Measurements from ENCODE around the gene RNF224.
A peak's percentile ranks its signal among the peaks of the same experiment; 100 is the strongest.
"Not testable (repeated sequence)": the region's sequence is repeated elsewhere in the genome, so short reads cannot be mapped to it uniquely, and the experiment has no call there.

RNF224 gene

DNA sequence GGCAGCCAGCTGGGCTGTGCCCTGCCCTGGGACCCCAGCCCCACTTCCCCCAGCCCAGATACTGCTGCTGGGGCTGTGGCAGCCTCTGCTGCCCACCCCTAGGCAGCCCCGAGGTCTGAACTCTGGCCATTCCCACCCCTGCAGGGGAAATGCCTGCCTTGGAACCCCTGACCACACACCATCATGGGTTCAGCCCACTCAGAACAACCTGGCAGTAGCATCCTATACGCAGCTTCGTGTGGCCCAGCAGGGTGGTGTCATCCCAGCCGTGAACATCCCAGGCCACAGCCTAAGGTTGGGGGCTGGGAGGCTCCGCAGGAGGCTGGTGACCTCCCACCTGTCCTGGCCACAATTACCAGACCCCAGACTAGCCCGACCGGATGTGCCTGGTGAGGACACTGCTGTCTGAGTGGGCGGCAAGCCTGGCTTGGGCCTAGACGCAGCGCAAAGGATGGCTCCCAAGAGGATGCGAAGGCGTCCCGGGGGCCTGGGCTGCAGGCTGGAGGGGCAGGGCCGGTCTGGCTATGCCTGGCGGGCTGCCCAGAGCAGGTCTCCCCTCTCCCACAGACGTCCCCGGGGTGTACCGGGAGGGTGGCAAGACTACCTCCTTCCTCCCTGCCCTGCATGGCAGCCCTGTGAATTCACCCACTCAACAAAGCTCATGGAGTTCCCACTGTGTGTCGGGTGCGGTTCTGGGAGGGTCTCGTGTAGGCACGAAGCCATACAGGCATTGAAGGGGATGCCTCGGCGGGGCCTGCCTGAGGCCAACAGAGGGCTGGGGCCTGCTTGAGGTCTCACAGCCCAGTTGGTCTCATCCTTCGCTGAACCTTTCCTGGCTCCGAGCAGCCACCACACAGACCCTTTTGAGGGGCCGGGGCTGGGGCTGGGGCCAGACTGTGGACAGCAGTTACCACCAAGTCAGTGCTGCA, 1.9 kb downstream of the RNF224 start:
- DNase-seq: no peak

GRCh38 chr9:137229903-137230704, 2.8 kb downstream of the RNF224 start:
- DNase-seq: no peak

DNA sequence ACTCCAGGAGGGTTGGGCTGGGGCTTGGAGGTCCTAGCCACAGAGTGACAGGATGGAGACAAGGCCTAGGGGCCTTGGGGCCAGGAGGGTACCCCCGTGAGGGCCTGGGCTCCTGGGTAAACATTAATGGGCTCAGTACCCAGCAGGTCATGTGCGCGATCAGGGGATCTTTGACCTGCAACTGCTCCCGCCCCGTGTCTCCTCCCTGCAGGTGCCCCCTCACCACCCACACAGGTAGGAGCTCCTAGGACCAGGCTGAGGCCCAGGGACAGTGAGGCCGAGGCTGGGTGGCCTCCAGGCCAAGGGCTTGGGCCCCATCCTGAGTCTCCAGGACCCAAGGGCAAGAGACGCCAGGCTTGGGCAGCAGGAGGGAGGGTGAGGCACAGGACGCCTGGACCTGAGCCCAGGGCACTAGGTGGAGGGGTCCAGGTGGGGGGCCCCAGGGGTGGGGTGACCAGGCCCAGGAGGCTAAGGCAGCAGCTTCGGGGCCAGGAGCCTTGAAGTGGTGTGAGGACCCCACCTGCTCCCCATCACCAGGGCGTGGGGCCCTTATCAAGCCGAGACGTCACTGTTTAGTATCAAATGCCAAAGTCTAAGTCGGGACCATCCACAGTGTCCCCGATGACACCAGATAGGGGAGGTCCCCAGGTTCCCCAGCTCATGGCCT, 3.5 kb downstream of the RNF224 start, which contains the start of gene SLC34A3:
SLC34A3 (plus strand) TSS at position 197 of the 667 bp plus-strand sequence. CDS start 802 bp downstream, outside the sequence.
- no peak for DNase-seq

DNA sequence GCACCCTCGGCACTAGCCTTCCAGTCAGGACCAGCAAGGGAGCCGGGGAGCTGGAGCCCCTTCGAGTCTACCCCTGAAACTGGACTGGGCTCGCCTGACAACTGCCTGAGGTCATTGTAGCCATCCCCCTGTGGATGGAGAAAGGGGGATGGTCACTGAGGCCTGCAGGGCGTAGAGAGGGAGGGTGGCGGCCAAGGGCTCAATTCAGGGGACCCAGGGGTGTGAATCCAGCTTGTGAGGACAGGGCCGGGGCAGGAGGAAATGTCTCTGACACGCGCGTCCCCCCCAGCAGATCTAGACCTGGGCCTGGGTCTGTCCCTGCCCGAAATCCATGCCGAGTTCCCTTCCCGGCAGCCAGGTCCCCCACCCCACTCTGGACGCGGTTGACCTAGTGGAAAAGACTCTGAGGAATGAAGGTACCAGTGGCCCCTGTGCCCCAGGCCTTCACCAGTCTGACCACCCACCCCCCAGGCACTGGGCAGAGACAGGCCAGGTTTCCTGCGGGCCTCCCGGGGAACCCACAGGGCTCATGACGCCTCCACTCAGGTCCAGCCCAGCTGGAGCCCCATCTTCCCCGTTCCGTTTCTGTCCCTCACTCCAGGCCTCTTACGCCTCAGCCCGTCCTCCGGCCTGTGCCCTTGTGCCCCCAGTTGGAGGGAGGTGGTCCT, 4.2 kb downstream of the RNF224 start:
- no peak for DNase-seq

- DNase-seq: no peak
Measured at GRCh38 chr9:137232101-137232500, 4.8 kb downstream of the RNF224 start.

- no peak for DNase-seq
Measured at GRCh38 chr9:137232510-137232909, 5.2 kb downstream of the RNF224 start.

GRCh38 chr9:137233143-137233980, 6.1 kb downstream of the RNF224 start:
- no peak for DNase-seq

GRCh38 chr9:137234055-137234697, 6.9 kb downstream of the RNF224 start:
- DNase-seq: no peak

DNA sequence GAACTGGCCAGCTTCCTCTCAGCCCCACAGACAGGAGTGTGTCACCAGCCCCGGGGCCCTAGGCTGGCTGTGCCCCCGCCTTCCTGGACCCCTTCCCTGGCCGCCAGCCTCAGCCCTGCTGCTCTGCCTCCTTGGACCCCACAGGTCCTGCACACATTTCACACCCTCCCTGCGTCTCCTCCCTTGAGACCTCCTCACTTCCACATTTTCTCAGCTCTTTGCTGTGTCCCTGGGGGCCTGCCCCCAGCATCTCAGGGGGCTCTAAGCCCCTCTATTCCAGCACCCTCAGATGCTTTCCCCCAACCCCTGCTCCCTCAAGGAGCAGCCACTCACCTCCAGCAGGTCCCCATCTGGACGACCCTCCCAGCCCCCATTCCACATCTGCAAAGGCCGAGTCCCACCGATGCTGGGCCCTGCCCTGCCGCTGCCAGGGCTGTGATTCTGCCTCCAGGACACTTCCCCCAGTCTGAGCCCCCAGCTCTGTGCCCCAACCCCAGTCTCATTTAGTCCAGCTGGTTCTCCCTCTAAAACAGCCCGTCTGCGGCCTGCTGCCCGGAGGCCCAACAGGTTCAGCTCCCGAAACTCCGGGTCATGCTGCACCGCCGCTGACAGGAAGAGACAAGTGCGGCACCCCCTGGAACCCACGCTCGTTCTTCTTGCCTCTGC, 7.6 kb downstream of the RNF224 start:
- no peak for DNase-seq

GRCh38 chr9:137235424-137236237, 8.3 kb downstream of the RNF224 start:
- no peak for DNase-seq

DNA sequence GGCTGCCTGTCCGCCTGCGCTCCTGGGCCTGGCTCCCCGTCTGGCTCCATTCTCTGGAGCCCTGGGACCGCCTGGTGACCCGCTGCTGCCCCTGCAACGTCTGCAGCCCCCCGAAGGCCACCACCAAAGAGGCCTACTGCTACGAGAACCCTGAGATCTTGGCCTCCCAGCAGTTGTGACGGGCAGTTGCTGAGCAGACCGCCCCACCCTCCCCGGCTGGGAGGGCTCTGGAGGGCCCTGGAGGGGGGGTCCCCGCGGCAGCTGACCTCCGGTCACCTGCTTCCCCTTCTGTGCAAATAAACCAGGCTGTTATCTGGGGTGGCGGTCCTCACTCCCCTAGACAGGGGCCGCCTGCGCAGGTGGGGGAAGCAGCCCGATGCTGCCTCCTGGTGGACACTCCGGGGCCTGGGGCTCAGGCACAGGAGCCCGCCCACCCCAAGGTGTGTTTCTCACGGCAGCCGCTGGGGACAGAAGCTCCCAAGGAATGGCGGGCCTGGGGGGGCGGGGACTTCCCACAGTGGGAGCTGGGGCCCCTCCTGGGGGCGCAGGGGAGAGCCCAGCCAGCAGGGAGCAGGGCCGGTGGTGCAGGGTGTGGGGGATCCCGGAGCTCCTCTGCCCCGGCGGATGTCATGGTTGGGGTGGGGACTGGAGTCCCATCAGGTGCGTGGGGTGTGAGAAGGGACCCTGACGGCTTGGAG, 9.1 kb downstream of the RNF224 start:
- peak; percentile 85 for DNase-seq

DNA sequence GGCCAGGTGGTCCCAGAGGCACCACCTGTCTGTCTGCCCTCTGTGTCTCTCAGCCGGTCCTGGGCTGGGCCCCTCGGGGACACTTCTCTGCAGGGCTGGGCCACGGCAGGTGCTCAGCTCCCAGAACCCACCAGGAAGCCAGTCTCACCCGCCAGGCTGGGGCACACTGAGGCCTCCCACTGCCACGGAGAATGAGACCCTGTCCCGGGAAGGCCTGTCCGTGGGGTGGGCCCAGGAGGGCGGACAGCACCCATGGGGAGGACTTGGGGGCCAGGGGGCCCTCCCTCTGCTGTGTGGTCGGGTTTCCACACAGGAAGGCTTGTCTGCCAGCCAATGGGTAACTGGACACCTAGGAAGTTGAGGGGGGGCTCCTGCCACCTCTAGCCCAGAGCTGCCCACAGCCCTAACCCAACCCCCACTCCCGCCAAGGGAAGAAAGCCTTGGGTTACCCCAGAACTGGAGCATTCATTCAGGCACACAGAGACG, 9.7 kb downstream of the RNF224 start:
- no peak for DNase-seq

DNA sequence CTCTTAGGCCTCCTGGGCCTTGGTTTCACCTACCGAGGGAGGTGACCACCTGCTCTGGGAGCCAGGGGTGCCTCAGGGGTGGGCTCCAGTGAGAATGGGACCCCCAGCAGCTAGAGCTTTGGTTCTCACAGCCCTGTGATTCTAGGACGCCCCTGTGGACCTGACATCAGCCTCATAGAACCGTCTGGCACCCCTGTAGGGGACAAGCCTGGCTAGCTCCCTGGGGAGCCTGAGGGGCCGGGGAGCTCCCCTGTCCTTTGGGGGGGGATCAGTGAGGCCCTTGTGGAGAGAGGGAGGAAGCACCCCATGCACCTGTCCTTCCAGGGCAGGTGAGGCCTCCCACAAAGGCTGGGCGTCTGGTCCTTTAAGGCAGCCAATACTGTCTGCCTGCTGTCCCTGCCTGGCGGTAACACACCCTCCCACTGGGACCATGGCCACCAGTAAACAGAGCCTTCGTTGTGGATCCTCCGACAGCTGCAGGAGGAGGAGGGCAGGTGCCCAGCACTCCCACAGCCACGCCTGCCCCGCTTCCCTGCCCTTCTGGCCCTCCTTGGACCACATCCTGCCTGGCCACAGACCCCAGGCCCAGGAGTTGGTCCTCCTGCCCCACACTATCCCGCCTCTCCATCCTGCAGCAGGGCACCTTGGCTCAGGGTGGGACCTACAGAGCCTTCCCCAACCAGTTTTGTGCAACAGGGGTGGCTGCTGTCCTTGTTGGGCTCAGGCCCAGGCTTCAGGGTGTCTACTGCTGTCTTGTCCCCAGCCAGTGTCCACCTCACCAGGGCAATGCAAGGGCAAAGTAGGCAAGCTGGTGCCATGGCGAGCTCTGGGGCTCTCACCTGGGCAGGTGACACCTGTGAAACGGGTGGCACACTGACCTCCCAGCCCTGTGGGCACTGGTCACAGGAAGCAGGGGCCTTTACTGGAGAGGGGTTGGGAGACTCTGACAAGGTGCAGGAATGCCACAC, 10.7 kb downstream of the RNF224 start:
- no peak for DNase-seq

DNA sequence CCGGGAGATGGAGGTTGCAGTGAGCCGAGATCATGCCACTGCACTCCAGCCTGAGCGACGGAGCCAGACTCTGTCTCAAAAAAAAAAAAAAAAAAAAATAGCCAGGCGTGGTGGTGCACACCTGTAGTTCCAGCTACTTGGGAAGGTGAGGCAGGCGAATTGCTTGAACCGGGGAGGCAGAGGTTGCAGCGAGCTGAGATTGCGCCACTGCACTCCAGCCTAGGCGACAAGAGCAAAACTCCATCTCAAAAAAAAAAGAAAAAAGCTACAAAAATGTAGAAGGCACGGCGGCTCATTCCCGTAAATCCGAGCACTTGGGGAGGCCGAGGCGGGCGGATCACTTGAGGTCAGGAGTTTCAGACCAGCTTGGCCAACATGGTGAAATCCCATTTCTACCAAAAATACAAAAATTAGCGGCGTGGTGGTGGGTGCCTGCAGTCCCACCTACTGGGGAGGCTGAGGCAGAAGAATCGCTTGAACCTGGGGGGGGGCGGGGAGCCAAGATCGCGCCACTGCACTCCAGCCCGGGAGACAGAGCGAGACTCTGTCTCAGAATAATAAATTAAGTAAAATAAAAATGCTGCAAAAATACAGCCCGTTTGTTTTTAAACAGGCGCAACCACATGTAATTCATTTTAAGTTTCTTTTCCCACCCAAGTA, 12.4 kb downstream of the RNF224 start:
- not testable (repeated sequence) for DNase-seq

DNA sequence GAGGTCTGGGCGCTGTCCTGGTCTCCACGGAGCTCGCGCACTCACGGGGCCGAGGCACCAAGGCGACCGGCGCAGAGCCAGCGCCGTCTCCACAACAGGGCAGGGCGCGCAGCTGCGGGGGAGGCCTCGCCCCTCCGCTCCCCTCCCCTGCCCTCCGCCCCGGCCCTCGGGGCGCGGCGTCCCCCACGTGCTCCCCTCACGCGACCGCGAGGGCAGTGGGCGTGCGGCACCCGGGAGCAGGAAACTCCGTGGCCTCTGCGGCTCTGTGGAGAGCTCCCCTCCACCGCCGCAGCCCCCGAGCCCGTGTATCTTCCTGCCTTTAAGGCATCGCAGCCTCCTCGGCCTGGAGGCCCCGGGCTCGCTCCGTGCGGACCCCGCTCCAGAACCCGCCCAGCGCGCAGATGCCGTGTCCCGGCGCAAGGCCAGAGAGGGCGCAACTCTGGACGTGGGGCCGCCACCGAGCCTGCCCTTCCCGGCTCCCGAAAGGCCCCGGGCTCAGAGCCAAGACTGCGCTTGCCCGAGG, 13.1 kb downstream of the RNF224 start:
- peak; percentile 57 for DNase-seq

DNA sequence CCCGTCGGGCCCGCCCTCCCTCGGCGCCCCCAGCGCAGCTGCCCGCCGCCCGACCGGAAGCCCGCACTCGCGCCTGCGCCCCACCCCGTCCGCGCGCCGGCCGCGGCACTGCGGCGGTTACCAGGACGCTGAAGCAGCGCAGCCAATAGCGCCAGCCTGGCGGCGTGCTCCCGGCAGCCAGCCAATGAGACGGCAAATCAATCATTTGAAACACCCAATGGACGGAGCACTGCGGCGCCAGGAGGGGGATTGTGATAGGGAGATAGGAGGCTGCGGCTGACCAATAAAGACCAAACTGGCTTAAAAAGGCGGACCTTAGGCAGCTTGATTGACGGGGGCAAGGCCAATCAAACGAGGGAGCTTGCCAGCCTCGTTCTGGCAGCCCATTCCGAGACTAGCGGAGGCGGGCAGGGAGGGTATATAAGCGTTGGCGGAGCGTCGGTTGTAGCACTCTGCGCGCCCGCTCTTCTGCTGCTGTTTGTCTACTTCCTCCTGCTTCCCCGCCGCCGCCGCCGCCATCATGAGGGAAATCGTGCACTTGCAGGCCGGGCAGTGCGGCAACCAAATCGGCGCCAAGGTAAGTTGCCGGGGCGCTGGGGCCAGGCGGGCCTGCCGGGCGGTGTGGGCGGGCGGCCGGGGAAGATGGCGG, 13.7 kb downstream of the RNF224 start, which contains the start of gene TUBB4B:
TUBB4B (plus strand) TSS at position 447 of the 649 bp plus-strand sequence; CDS start at position 521, 74 bp downstream.
- peak; percentile 97 for DNase-seq

All from activated CD4-positive, alpha-beta T cell treated with anti-CD3 and anti-CD28 coated beads for 1 hour (primary cell).